Fibroblast of lung (primary cell): ENCODE measurements around the gene SLC9A3. TPM values are rescaled to one million over a fixed set of nuclear protein-coding genes. Genes with fewer than 3 reads are reported as not detected.

Experiments used
- DNase-seq, 2 donors: peaks; one replicate each; pipeline versions ENCODE4 v3.0.0 to v3.0.0-alpha.2; 2010; ENCODE audit warnings: low read depth in 2 of 2
- H2AFZ ChIP-seq: 2 replicates; pipeline ENCODE4 v1.5.1; 2012; ENCODE audit warnings: low read length, control low read depth, inconsistent platforms
- H3K27ac ChIP-seq: 2 replicates; pipeline ENCODE4 v1.5.1; 2011; ENCODE audit warnings: low read length, control low read depth; ENCODE audit not compliant: insufficient read depth
- H3K27me3 ChIP-seq: 2 replicates; pipeline ENCODE4 v1.5.1; 2011; ENCODE audit warnings: mild to moderate bottlenecking, low read length; ENCODE audit not compliant: control insufficient read depth, insufficient read depth
- H3K36me3 ChIP-seq: 2 replicates; pipeline ENCODE4 v1.5.1; 2011; ENCODE audit warnings: low read length; ENCODE audit not compliant: control insufficient read depth, insufficient read depth
- H3K4me1 ChIP-seq: 2 replicates; pipeline ENCODE4 v1.5.1; 2011; ENCODE audit warnings: low read length; ENCODE audit not compliant: control insufficient read depth, insufficient read depth; ENCODE audit errors: extremely low read depth
- H3K4me2 ChIP-seq: 2 replicates; pipeline ENCODE4 v1.5.1; 2011; ENCODE audit warnings: low read length, control low read depth; ENCODE audit not compliant: insufficient read depth; ENCODE audit errors: extremely low read depth
- H3K4me3 ChIP-seq, 4 experiments: fragments of 200-600 bp in 1 of 4; sonication (generic) in 1 of 4; replicated peaks in 1 of 4; 2 replicates each; pipeline ENCODE4 v1.5.1; 2011 to 2016; ENCODE audit warnings: low read length in 4 of 4, low read depth in 3 of 4, mild to moderate bottlenecking in 3 of 4, control low read depth in 2 of 4, inconsistent platforms in 1 of 4, mixed read lengths in 1 of 4; ENCODE audit not compliant: insufficient read depth in 1 of 4; ENCODE audit errors: control extremely low read depth in 1 of 4
- H3K79me2 ChIP-seq: 2 replicates; pipeline ENCODE4 v1.5.1; 2012; ENCODE audit warnings: mild to moderate bottlenecking, low read length, inconsistent platforms; ENCODE audit not compliant: control insufficient read depth, insufficient read depth
- H3K9ac ChIP-seq: 2 replicates; pipeline ENCODE4 v1.5.1; 2011; ENCODE audit warnings: mild to moderate bottlenecking, low read length, control low read depth; ENCODE audit not compliant: insufficient read depth
- H3K9me3 ChIP-seq: 2 replicates; pipeline ENCODE4 v1.5.1; 2012; ENCODE audit warnings: low read depth, low read length; ENCODE audit not compliant: control insufficient read depth, insufficient read depth
- H4K20me1 ChIP-seq: 2 replicates; pipeline ENCODE4 v1.5.1; 2011; ENCODE audit warnings: low read length; ENCODE audit not compliant: control insufficient read depth, insufficient read depth; ENCODE audit errors: extremely low read depth
- EZH2 ChIP-seq: IDR thresholded peaks from 2 replicates; pipeline ENCODE4 v1.5.1; 2012; ENCODE audit warnings: low read length, control low read depth, mild to moderate bottlenecking; ENCODE audit errors: missing control alignments
- polyA plus RNA-seq, 2 donors: library from polyadenylated mRNA; depleted of rRNA in 1 of 2; stranded (reverse) in 1 of 2; unstranded in 1 of 2; fragments of >200 nt; gene quantifications; 2 replicates each; pipeline ENCODE4 v1.2.1, GENCODE V29; 2011 to 2012; ENCODE audit warnings: missing spikeins in 1 of 2
- total RNA-seq: library from RNA; depleted of rRNA; stranded (reverse); fragments of >200 nt; gene quantifications from 2 replicates; pipeline ENCODE4 v1.2.1, GENCODE V29; 2014
- TF ChIP-seq, protein P1 (sequence below), 2 donors: IDR thresholded peaks in 1 of 2; conservative IDR thresholded peaks in 1 of 2; 1 replicate in 1 of 2; 2 replicates in 1 of 2; pipeline ENCODE4 v1.5.1; 2011 to 2012; ENCODE audit warnings: low read length in 2 of 2, control low read depth in 1 of 2, inconsistent platforms in 1 of 2, low read depth in 1 of 2, mild to moderate bottlenecking in 1 of 2

Gene SLC9A3
- total and polyA plus RNA-seq, 2 donors (not counting 1 experiment from before 2014, with no cell fraction given): 0.50 to 0.84 TPM

DNA sequence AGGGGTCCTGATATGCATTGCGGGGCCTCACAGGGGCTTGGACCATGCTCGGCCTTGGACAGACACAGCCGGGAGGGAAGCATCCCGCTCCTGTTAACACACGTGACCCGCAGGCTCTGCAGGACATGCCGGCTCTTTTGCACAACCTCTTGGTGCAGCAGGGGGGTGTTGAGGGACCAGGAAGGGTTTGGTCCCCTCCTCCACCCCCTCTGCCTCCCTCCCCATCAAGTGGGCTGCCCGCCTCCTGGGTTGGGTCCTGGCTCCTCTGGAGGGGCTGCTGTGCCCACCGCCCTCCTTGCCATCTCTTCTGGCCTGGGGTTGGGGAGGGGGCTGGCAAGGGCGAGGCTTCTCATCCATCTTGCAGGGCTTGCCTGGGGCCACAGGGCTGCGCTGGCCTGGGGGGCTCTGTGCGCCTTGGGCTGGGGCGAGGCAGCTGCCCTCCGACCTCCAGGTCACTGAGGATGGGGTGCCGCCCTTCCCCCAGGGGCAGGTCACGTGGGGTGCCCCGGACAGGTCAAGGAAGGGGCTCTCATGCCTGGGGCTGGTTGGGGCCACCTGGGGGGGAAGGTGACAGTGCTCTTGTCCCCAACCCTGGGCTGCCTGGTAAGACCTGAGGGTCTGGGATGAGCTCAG is 16.8 kb upstream of the SLC9A3 start:
- Histone ChIP-seq H2AFZ (no peak overlapping the region), H3K9me3 (no peaks in the 10 kb centered on the region), H3K27me3 (peaks cover 11% of the 10 kb centered on the region), H3K4me3 (no peak overlapping the region), H3K4me2 (no peak overlapping the region), H3K4me1 (no peaks in the 10 kb centered on the region), H3K79me2 (no peaks in the 10 kb centered on the region), H4K20me1 (no peaks in the 10 kb centered on the region), H3K27ac (no peak overlapping the region), H3K9ac (no peak overlapping the region), H3K36me3 (no peaks in the 10 kb centered on the region)
- DNase-seq: no peak
- no peak for TF ChIP-seq EZH2
- TF ChIP-seq, protein P1, sequence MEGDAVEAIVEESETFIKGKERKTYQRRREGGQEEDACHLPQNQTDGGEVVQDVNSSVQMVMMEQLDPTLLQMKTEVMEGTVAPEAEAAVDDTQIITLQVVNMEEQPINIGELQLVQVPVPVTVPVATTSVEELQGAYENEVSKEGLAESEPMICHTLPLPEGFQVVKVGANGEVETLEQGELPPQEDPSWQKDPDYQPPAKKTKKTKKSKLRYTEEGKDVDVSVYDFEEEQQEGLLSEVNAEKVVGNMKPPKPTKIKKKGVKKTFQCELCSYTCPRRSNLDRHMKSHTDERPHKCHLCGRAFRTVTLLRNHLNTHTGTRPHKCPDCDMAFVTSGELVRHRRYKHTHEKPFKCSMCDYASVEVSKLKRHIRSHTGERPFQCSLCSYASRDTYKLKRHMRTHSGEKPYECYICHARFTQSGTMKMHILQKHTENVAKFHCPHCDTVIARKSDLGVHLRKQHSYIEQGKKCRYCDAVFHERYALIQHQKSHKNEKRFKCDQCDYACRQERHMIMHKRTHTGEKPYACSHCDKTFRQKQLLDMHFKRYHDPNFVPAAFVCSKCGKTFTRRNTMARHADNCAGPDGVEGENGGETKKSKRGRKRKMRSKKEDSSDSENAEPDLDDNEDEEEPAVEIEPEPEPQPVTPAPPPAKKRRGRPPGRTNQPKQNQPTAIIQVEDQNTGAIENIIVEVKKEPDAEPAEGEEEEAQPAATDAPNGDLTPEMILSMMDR (conservative IDR thresholded peaks at IDR 0.05 in 1 of 2, IDR thresholded peaks at IDR 0.05 in 1 of 2; ENCODE audit: low read depth in 1 of 2, low read length in 2 of 2): no peak

DNA sequence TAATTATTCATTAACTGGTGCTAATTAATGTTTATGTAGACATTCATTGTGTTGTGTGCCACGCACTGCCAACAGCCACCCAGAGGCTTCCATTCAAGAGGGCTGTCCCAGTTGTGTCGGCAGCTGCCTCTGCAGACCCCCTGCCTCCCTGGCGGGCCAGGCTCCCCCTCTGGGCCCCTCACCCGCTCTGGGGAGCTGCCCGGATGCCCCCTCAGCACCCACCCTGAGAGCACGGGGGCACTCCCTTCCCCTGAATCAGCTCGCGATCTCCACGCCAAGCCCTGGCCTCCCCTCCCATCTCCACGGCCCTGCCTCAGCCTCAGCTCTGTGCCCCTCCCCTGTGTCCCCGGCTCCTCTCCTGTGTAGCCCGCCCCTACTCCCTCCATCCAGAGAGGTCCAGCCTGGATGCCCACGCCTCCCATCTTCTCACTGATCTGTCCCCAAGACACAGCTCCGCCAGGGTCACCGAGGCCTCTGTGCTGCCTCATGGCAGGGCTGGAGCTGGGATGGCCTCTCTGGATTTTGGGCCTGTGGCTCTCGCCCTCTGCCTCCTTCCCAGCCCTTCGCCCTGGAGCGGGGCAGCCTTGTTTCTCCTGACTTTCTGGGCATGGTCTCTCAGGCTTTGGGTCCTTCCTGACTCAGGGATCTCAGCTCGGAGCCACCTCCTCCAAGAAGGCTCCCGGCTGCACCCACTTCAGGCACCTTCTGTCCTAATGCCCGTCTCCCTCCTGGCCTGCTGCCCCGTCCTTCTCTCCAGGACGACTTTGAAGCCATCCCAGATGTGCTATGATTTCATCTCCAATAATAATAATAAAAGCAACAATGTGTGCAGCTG is 16.0 kb upstream of the SLC9A3 start:
- Histone ChIP-seq H3K9me3 (no peaks in the 10 kb centered on the region), H3K36me3 (no peaks in the 10 kb centered on the region), H3K4me1 (no peaks in the 10 kb centered on the region), H4K20me1 (no peaks in the 10 kb centered on the region), H3K9ac (no peak overlapping the region), H3K4me2 (no peak overlapping the region), H3K27me3 (peaks cover 11% of the 10 kb centered on the region), H3K79me2 (no peaks in the 10 kb centered on the region), H3K27ac (no peak overlapping the region), H2AFZ (no peak overlapping the region), H3K4me3 (no peak overlapping the region)
- TF ChIP-seq EZH2: no peak
- TF ChIP-seq, protein P1 (conservative IDR thresholded peaks at IDR 0.05 in 1 of 2, IDR thresholded peaks at IDR 0.05 in 1 of 2; ENCODE audit: low read depth in 1 of 2, low read length in 2 of 2): no peak
- no peak for DNase-seq

DNA sequence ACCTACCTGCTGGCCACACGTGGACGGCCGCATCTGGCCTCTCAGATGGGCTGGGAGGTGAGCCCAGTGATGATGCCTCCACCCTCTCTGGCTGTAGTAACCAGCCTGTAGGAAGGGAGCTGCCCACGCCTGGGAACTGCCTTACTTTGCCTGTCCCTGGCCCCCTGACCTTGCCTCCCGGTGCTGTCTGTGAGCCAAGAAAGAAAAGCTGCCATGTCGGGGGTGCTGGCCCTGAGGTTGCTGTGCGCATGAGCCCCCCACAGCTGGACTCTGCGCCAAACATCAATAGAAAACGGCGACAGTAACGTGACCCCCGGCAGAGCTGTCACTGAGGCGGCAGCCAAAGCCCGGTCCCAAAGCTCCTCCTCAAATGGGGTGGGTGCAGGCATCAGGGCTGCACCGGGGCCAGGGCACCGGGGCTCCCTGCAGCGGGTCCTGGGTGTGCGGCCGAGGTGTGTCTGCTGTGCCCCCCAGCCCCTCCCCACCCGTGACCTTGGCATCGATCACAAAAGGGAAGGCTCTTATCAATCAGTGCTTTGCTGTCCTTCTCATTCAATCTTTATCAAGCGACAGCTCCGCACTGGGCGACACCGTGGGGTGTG is 15.3 kb upstream of the SLC9A3 start:
- H4K20me1 ChIP-seq: no peaks in the 10 kb centered on the region
- no peaks in the 10 kb centered on the region for H3K4me1 ChIP-seq
- no peak overlapping the region for H3K4me3 ChIP-seq
- no peaks in the 10 kb centered on the region for H3K79me2 ChIP-seq
- no peak for DNase-seq
- TF ChIP-seq, protein P1 (conservative IDR thresholded peaks at IDR 0.05 in 1 of 2, IDR thresholded peaks at IDR 0.05 in 1 of 2; ENCODE audit: low read depth in 1 of 2, low read length in 2 of 2): no peak
- peak; percentile 46 for TF ChIP-seq EZH2
- H2AFZ ChIP-seq: no peak overlapping the region
- H3K36me3 ChIP-seq: no peaks in the 10 kb centered on the region
- peaks cover 11% of the 10 kb centered on the region for H3K27me3 ChIP-seq
- no peak overlapping the region for H3K4me2 ChIP-seq
- H3K27ac ChIP-seq: no peak overlapping the region
- H3K9me3 ChIP-seq: no peaks in the 10 kb centered on the region
- H3K9ac ChIP-seq: no peak overlapping the region
